Endometrial microvascular endothelial cells (primary cell): ENCODE measurements around the gene TMEM150A. TPM values are rescaled to one million over a fixed set of nuclear protein-coding genes. Genes with fewer than 3 reads are reported as not detected.

Experiments used
- in situ Hi-C: cut with HindIII; loops from 2 replicates; pipeline ENCODE4 v1.10.0; 2017; ENCODE audit warnings: low sequenced_read_pairs, low pct_unique_long_range_greater_than_20kb; ENCODE audit errors: inconsistent ontology term
- total RNA-seq: library from RNA; depleted of rRNA; stranded (reverse); fragments of >200 nt; gene quantifications from one replicate; pipeline ENCODE4 v1.2.3, GENCODE V29; 2015; ENCODE audit errors: inconsistent ontology term

TMEM150A gene
- total RNA-seq, 1 donor from 2014 or later = 23.5 TPM

DNA sequence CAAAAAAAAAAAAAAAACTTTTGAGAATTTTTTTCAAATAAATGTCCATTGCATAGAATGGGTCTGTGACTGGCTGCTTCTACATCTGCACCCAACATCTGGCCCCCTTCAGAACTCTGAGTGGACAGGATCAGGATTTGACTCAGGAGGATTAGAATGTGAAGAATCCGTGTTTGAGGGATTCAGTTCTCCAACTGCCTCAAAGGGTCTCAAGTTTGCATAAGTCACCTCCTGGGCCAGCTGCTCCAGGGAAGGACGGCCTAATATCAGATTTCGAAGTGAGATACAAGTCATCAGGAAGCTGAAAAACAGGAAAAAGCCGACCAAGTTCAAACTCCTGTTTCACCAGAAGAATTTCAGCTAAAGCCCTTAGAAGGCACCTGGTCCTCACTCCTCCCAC is 52.7 kb downstream of the TMEM150A start:
- in situ Hi-C loops = loop anchor here (25.0 kb wide), 1 partner anchor 138 kb away; the partner anchor contains the start of genes CAPG and SH2D6

DNA sequence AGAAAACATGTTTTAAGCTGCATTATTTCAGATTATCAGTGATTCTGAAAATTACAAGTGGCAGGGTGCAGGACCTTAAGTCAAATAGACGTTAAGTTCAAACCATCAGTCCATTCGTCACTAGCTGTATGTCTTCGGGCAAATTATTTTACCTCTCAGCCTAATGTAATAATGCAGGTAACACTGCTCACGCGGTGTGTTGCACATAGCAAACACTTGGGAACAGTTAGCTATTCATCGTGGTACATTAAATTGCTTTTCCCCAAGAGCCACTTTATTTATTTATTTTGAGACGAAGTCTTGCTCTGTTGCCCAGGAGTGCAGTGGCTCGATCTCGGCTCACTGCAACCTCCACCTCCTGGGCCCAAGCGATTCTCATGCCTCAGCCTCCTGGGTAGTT is 53.4 kb downstream of the TMEM150A start:
- in situ Hi-C loops = loop anchor here (25.0 kb wide), 1 partner anchor 137 kb away; the partner anchor contains the start of genes CAPG and SH2D6

DNA sequence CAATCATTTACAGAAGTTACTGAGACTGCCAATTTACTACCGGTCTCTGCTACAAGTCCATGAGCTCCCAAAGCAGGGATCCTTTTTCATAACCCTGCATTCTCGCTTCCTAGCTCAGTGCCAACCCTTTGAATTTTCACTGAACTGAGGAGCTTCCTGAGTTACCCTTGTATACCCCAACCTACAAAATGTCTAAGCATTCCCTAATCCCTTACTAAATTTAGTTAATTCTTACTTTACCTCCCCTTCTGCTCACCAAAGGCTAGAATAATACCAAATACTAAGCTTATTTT is 53.9 kb downstream of the TMEM150A start:
- in situ Hi-C loops = loop anchor here (25.0 kb wide), 1 partner anchor 136 kb away; the partner anchor contains the start of genes CAPG and SH2D6

Other genes with a start within 250 kb of the TMEM150A start
- gene RETSAT, start 248.2 kb downstream of the TMEM150A start, total RNA-seq = 49.0 TPM
- gene ELMOD3, start 247.9 kb downstream of the TMEM150A start, total RNA-seq = 17.1 TPM
- 99.7 TPM for gene CAPG, start 192.3 kb downstream of the TMEM150A start, total RNA-seq
- gene SH2D6, start 184.0 kb downstream of the TMEM150A start, total RNA-seq = not detected
- 179 TPM for gene MAT2A, start 63.5 kb downstream of the TMEM150A start, total RNA-seq
- gene GGCX, start 41.2 kb downstream of the TMEM150A start, total RNA-seq = 77.5 TPM
- gene VAMP8, start 25.1 kb downstream of the TMEM150A start, total RNA-seq = 3.6 TPM
- gene VAMP5, start 18.3 kb downstream of the TMEM150A start, total RNA-seq = 124 TPM
- 174 TPM for gene RNF181, start 7.0 kb downstream of the TMEM150A start, total RNA-seq
- gene C2orf68, start 9.4 kb upstream of the TMEM150A start, total RNA-seq = 8.8 TPM
- gene USP39, start 13.5 kb upstream of the TMEM150A start, total RNA-seq = 74.2 TPM
- not detected for gene SFTPB, start 65.5 kb upstream of the TMEM150A start, total RNA-seq
- not detected for gene GNLY, start 91.7 kb upstream of the TMEM150A start, total RNA-seq
- gene ATOH8, start 151.3 kb upstream of the TMEM150A start, total RNA-seq = 10.7 TPM